Gastroesophageal sphincter (tissue), 3 donors: ENCODE measurements around the gene LXN.

Source experiments
- CTCF ChIP-seq, 4 experiments: fragments of 200-600 bp in 2 of 4; fragments of 450-650 bp in 2 of 4; sonication (generic) in 1 of 4; IDR thresholded peaks; one replicate each; pipeline ENCODE4 v1.5.1; 2017 to 2019; ENCODE audit warnings: antibody characterized with exemption in 4 of 4, mild to moderate bottlenecking in 2 of 4, moderate library complexity in 2 of 4
- EP300 ChIP-seq: sonication (generic); formaldehyde crosslinking; IDR thresholded peaks from one replicate; pipeline ENCODE4 v1.6.1; 2017; ENCODE audit warnings: antibody characterized with exemption, mild to moderate bottlenecking
- POLR2A ChIP-seq, 2 donors: fragments of 450-650 bp; IDR thresholded peaks; one replicate each; pipeline ENCODE4 v1.6.1; 2017; ENCODE audit warnings: antibody characterized with exemption in 2 of 2, mild to moderate bottlenecking in 2 of 2, moderate library complexity in 1 of 2
- POLR2AphosphoS5 ChIP-seq: sonication (generic); formaldehyde crosslinking; IDR thresholded peaks from one replicate; pipeline ENCODE4 v1.6.1; 2017; ENCODE audit warnings: antibody characterized with exemption

- TF ChIP-seq POLR2A (IDR thresholded peaks at IDR 0.05) (no peak), CTCF (IDR thresholded peaks at IDR 0.05) (no peak), EP300 (no peak), POLR2AphosphoS5 (no peak)
These were observed 22.7 kb downstream of the LXN start for GRCh38 chr3:158649791-158650190.
